ENCODE measurements around the gene SFSWAP.
A peak's percentile ranks its signal among the peaks of the same experiment; 100 is the strongest.

DNA sequence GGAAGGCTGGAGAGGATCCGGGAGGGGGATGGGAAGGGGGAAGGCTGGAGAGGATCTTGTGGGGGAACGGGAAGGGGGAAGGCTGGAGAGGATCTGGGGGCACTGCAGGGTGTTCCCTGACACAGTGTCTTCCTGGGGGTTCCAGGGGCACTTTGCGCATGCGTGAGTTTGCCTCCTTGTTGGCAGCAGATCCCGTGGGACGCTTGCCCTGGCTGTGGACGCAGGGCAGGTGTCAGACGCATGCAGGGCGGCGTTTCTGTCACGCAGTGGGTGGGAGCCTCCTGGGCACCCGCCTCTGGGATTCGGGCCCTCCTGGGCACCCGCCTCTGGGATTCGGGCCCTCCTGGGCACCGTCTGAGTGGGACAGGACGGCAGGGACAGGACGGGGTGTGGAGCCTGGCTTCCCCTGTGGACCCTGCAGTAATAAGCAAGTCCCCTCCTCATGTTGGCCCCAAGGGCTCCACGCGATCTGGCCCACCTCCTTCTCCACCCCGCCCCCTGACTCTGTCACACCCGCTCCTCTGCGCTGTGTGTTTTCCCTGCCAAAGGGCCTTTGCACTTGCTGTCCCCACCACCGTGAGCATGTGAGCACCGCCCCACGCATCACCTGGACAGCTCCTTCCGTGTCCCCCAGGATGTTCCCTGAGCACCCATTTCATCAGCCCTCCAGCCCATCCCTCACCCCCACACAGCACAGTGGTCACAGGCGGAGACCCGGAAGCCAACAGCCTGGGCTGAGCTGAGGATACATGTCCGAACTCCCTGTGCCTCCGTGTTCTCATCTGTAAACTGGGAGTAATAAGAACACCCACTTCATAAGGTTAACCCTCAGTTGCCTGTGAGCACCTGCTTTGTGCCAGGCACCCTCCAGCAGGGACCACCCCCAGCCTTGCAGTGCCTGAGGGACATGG, 121.7 kb downstream of the SFSWAP start:
- TF ChIP-seq, protein P1, sequence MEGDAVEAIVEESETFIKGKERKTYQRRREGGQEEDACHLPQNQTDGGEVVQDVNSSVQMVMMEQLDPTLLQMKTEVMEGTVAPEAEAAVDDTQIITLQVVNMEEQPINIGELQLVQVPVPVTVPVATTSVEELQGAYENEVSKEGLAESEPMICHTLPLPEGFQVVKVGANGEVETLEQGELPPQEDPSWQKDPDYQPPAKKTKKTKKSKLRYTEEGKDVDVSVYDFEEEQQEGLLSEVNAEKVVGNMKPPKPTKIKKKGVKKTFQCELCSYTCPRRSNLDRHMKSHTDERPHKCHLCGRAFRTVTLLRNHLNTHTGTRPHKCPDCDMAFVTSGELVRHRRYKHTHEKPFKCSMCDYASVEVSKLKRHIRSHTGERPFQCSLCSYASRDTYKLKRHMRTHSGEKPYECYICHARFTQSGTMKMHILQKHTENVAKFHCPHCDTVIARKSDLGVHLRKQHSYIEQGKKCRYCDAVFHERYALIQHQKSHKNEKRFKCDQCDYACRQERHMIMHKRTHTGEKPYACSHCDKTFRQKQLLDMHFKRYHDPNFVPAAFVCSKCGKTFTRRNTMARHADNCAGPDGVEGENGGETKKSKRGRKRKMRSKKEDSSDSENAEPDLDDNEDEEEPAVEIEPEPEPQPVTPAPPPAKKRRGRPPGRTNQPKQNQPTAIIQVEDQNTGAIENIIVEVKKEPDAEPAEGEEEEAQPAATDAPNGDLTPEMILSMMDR (IDR thresholded peaks at IDR 0.05), result no peak
- TF ChIP-seq SP1 (CRISPR knock-in tag; conservative IDR thresholded peaks at IDR 0.05) (no peak), FOXK1 (CRISPR knock-in tag; IDR thresholded peaks at IDR 0.05) (no peak), ZNF121 (CRISPR knock-in tag; IDR thresholded peaks at IDR 0.05) (0 out of 2 replicates have a peak, but pooled peaks have one; percentile 35), ZNF416 (CRISPR knock-in tag; IDR thresholded peaks at IDR 0.05) (no peak), GRHL2 (CRISPR knock-in tag; IDR thresholded peaks at IDR 0.05; ENCODE audit: insufficient replicate concordance, severe bottlenecking) (no peak), CBFB (CRISPR knock-in tag; IDR thresholded peaks at IDR 0.05; ENCODE audit: low read depth) (no peak), MXD4 (CRISPR knock-in tag; IDR thresholded peaks at IDR 0.05; ENCODE audit: borderline replicate concordance) (no peak)
- TF ChIP-seq, protein P2, sequence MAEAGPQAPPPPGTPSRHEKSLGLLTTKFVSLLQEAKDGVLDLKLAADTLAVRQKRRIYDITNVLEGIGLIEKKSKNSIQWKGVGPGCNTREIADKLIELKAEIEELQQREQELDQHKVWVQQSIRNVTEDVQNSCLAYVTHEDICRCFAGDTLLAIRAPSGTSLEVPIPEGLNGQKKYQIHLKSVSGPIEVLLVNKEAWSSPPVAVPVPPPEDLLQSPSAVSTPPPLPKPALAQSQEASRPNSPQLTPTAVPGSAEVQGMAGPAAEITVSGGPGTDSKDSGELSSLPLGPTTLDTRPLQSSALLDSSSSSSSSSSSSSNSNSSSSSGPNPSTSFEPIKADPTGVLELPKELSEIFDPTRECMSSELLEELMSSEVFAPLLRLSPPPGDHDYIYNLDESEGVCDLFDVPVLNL (CRISPR knock-in tag; IDR thresholded peaks at IDR 0.05; ENCODE audit: borderline replicate concordance, low read depth), result no peak
- TF ChIP-seq, protein P3, sequence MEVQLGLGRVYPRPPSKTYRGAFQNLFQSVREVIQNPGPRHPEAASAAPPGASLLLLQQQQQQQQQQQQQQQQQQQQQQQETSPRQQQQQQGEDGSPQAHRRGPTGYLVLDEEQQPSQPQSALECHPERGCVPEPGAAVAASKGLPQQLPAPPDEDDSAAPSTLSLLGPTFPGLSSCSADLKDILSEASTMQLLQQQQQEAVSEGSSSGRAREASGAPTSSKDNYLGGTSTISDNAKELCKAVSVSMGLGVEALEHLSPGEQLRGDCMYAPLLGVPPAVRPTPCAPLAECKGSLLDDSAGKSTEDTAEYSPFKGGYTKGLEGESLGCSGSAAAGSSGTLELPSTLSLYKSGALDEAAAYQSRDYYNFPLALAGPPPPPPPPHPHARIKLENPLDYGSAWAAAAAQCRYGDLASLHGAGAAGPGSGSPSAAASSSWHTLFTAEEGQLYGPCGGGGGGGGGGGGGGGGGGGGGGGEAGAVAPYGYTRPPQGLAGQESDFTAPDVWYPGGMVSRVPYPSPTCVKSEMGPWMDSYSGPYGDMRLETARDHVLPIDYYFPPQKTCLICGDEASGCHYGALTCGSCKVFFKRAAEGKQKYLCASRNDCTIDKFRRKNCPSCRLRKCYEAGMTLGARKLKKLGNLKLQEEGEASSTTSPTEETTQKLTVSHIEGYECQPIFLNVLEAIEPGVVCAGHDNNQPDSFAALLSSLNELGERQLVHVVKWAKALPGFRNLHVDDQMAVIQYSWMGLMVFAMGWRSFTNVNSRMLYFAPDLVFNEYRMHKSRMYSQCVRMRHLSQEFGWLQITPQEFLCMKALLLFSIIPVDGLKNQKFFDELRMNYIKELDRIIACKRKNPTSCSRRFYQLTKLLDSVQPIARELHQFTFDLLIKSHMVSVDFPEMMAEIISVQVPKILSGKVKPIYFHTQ (CRISPR knock-in tag; IDR thresholded peaks at IDR 0.05), result no peak
- TF ChIP-seq, protein P4, sequence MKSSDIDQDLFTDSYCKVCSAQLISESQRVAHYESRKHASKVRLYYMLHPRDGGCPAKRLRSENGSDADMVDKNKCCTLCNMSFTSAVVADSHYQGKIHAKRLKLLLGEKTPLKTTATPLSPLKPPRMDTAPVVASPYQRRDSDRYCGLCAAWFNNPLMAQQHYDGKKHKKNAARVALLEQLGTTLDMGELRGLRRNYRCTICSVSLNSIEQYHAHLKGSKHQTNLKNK (CRISPR knock-in tag; IDR thresholded peaks at IDR 0.05), result no peak
- TF ChIP-seq, protein P5, sequence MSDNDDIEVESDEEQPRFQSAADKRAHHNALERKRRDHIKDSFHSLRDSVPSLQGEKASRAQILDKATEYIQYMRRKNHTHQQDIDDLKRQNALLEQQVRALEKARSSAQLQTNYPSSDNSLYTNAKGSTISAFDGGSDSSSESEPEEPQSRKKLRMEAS (CRISPR knock-in tag; IDR thresholded peaks at IDR 0.05), result no peak
- TF ChIP-seq, protein P6, sequence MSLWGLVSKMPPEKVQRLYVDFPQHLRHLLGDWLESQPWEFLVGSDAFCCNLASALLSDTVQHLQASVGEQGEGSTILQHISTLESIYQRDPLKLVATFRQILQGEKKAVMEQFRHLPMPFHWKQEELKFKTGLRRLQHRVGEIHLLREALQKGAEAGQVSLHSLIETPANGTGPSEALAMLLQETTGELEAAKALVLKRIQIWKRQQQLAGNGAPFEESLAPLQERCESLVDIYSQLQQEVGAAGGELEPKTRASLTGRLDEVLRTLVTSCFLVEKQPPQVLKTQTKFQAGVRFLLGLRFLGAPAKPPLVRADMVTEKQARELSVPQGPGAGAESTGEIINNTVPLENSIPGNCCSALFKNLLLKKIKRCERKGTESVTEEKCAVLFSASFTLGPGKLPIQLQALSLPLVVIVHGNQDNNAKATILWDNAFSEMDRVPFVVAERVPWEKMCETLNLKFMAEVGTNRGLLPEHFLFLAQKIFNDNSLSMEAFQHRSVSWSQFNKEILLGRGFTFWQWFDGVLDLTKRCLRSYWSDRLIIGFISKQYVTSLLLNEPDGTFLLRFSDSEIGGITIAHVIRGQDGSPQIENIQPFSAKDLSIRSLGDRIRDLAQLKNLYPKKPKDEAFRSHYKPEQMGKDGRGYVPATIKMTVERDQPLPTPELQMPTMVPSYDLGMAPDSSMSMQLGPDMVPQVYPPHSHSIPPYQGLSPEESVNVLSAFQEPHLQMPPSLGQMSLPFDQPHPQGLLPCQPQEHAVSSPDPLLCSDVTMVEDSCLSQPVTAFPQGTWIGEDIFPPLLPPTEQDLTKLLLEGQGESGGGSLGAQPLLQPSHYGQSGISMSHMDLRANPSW (CRISPR knock-in tag; conservative IDR thresholded peaks at IDR 0.05; ENCODE audit: low read depth), result no peak
